HG03064 (cell line): ENCODE results near the gene CCDC172.

Experiments
- ATAC-seq: cut with Tn5 transposase; IDR thresholded peaks from one replicate; pipeline ENCODE4 v1.9.1; 2021; ENCODE audit warnings: low read depth; ENCODE audit not compliant: unreplicated experiment

Gene CCDC172

GRCh38 chr10:116427671-116428070 is 103.4 kb downstream of the CCDC172 start, which contains the start of gene PNLIPRP3:
Gene PNLIPRP3 (plus strand): TSS chr10:116427847. CDS start chr10:116428013, 166 bp downstream.
- ATAC-seq = no peak

GRCh38 chr10:116429288-116429977 is 105.2 kb downstream of the CCDC172 start:
- no peak for ATAC-seq
